ENCODE data around the gene TRIM33. TPM values are rescaled to one million over a fixed set of nuclear protein-coding genes. Genes with fewer than 3 reads are reported as not detected.

The TRIM33 gene
- total and polyA plus RNA-seq, 12 donors, result 13.8 to 49.0 (median 27.0) TPM

DNA sequence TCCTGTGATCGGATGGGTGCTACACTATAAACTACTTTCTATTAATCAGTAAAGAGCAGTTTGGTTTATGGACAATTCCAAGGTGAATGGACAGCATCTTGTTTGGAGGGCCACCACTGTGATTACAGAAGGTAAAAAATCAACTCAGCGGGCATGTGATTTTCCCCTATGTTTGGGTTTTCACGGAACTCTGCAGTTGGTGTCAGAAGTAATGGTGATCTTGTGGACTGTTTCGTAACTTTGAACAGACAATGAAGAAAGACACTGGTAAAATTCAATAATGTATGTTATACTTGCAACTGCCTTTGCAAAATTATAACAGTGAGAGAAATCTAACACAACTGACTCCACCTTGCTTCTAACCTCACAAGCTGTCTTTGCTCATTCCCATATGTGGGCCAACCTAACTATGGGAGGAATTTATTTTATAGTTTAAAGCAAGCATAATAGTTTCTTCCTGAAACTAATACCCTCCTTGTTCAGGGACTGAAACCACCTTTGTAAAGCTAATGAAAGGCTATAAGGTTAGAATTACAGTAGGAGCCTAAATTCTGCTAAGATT lies 53.2 kb downstream of the TRIM33 start:
- Histone ChIP-seq H3K4me1 (replicated peaks in 1 of 2) (peaks cover 10 to 17% of the 10 kb centered on the region in 2 donors), H3K27me3 (no peaks in the 10 kb centered on the region), H3K9me3 (replicated peaks in 1 of 3) (no peaks in the 10 kb centered on the region), H3K4me3 (no peak overlapping the region), H3K27ac (no peak overlapping the region), H3K36me3 (replicated peaks in 1 of 2) (no peaks in the 10 kb centered on the region)
- TF ChIP-seq POLR2A (IDR thresholded peaks at IDR 0.05), result no peak
- TF ChIP-seq, protein P1, sequence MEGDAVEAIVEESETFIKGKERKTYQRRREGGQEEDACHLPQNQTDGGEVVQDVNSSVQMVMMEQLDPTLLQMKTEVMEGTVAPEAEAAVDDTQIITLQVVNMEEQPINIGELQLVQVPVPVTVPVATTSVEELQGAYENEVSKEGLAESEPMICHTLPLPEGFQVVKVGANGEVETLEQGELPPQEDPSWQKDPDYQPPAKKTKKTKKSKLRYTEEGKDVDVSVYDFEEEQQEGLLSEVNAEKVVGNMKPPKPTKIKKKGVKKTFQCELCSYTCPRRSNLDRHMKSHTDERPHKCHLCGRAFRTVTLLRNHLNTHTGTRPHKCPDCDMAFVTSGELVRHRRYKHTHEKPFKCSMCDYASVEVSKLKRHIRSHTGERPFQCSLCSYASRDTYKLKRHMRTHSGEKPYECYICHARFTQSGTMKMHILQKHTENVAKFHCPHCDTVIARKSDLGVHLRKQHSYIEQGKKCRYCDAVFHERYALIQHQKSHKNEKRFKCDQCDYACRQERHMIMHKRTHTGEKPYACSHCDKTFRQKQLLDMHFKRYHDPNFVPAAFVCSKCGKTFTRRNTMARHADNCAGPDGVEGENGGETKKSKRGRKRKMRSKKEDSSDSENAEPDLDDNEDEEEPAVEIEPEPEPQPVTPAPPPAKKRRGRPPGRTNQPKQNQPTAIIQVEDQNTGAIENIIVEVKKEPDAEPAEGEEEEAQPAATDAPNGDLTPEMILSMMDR (IDR thresholded peaks at IDR 0.05), result no peak
- WGBS, 4 donors, result 83 to 98% (median 91%) methylated on average over 4 of the region's 4 CpGs
- intact Hi-C loops (cut with DNase I), result no loop called here
- DNase-seq, result no peak

DNA sequence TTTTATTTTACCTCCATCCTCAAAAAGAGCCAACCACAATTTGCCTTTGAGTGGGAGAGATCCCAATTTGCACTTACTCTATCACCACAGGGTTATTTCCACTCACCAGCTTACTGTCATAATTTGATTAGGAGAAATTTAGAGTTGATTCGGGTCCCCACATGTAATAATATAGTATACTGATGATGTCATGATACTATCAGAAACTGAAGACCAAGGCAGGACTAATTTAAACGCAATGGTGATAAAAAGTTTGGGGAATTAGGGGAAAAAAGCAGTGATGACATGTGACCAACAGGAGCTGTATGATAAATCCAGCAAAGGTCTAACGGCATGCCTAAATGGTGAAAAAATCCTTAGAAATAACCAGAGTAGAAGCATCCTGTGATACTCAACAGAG lies 54.4 kb downstream of the TRIM33 start:
- no peaks in the 10 kb centered on the region for H3K27me3 ChIP-seq
- no peak overlapping the region for H3K4me3 ChIP-seq
- DNase-seq, result no peak
- intact Hi-C loops (cut with DNase I), result no loop called here
- no peaks in the 10 kb centered on the region for H3K9me3 ChIP-seq (replicated peaks in 1 of 3)
- WGBS, 4 donors, result 90 to 96% (median 95%) methylated on average over 3 of the region's 3 CpGs
- H3K27ac ChIP-seq, result no peak overlapping the region
- TF ChIP-seq, protein P1 (IDR thresholded peaks at IDR 0.05), result no peak
- TF ChIP-seq POLR2A (IDR thresholded peaks at IDR 0.05), result no peak
- no peaks in the 10 kb centered on the region for H3K36me3 ChIP-seq (replicated peaks in 1 of 2)
- H3K4me1 ChIP-seq (replicated peaks in 1 of 2), result peaks cover 10 to 17% of the 10 kb centered on the region in 2 donors

DNA sequence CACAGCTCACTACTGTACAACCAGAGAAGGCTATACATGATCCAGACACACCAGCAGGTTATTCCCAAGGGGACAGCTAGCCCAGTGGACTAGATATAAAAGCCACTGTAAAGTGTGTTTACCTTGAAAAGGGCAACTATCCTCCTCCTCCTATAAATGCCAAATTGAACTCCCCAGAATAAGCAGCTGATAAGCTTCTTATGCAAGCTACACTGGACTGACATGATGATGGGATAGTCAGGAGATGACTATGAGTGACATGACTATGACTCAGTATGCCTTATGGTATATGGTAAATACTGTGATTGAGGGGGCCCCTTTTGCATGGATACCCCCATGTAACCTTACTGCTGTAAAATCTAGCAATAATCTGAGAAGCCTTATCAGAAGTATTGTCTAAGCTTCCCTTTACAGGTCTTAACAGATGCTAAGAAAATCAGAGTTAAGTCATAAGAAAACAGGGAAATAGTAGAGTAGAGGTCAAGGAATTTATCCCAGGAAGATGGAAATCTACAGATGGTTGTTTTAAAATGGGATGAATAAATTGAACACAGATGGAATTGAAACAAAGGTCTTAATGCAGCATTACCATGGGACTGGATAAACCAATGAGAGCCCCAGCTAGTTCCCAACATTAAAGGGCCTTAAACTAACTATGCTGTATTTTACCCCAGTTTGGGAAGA lies 55.8 kb downstream of the TRIM33 start:
- no peak overlapping the region for H3K4me3 ChIP-seq

DNA sequence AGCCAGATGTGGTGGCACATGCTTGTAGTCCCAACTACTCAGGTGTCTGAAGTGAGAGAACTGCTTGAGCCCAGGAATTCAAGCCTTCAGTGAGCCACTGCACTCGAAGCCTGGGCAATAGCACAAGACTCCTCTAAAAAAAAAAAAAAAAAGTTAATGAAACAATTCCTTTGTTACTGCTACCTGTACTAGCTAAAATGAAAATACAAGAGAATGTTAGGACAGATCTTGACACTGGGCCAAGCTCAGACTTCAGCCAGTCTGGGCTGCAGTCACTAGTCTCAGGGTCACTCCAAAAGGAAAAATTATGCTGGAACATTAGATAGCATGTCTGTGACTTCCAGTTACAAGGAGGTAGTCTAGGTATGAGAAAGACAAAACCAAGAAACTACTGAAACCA lies 56.5 kb downstream of the TRIM33 start:
- peak in 6 of 7 donors; percentile 33 to 60 (median 42) for DNase-seq
- Histone ChIP-seq H3K27me3 (no peaks in the 10 kb centered on the region), H3K36me3 (replicated peaks in 1 of 2) (no peaks in the 10 kb centered on the region), H3K27ac (peak overlapping the region in 2 of 5 donors; percentile 2 to 38), H3K9me3 (replicated peaks in 1 of 3) (no peaks in the 10 kb centered on the region), H3K4me1 (replicated peaks in 1 of 2) (peaks cover 10 to 17% of the 10 kb centered on the region in 2 donors), H3K4me3 (no peak overlapping the region)
- no peak for TF ChIP-seq POLR2A (IDR thresholded peaks at IDR 0.05)
- TF ChIP-seq, protein P1 (IDR thresholded peaks at IDR 0.05), result no peak
- intact Hi-C loops (cut with DNase I), result no loop called here
- WGBS, 4 donors, result 63 to 81% (median 72%) methylated on average over 1 of the region's 1 CpG

More for the DNA sequence above, 55.8 kb downstream of the TRIM33 start:
- Histone ChIP-seq H3K4me1 (replicated peaks in 1 of 2) (peaks cover 10 to 17% of the 10 kb centered on the region in 2 donors), H3K27me3 (no peaks in the 10 kb centered on the region), H3K27ac (peak overlapping the region in 2 of 5 donors; percentile 2 to 38), H3K36me3 (replicated peaks in 1 of 2) (no peaks in the 10 kb centered on the region), H3K9me3 (replicated peaks in 1 of 3) (no peaks in the 10 kb centered on the region)
- DNase-seq, result no peak
- TF ChIP-seq POLR2A (IDR thresholded peaks at IDR 0.05), result no peak
- TF ChIP-seq, protein P1 (IDR thresholded peaks at IDR 0.05), result no peak
- intact Hi-C loops (cut with DNase I), result no loop called here

Measured in adrenal gland (tissue), 12 donors.